Endothelial cell of umbilical vein (primary cell): ENCODE measurements around the gene TSPAN33. TPM values are rescaled to one million over a fixed set of nuclear protein-coding genes. Genes with fewer than 3 reads are reported as not detected.

Source experiments
- BruUV-seq: library from RNA; stranded (reverse); fragments of 400-500 nt; replicated peaks from 2 replicates; lab custom pipeline; 2021; lab: Mats Ljungman, UMichigan
- CTCF ChIA-PET: fragments of 300-600, 350-600 bp; sonication (Branson Sonifier 250); formaldehyde crosslinking; loops from one replicate; lab custom pipeline; 2021; ENCODE audit warnings: antibody characterized with exemption, inconsistent platforms; lab: Charles Lee
- POLR2A ChIA-PET: fragments of 300-600, 350-600 bp; sonication (Branson Sonifier 250); formaldehyde crosslinking; loops from one replicate; lab custom pipeline; 2021; ENCODE audit warnings: antibody characterized with exemption, inconsistent platforms; lab: Charles Lee
- DNase-seq: peaks from one replicate; pipeline ENCODE4 v3.0.0-alpha.2; 2011; ENCODE audit warnings: low read depth, low spot score
- FAIRE-seq: peaks from 2 replicates; lab custom pipeline; 2011; peaks lifted over from hg19 to GRCh38; lab: Jason Lieb, UNC
- H2AFZ ChIP-seq: 2 replicates; pipeline ENCODE4 v1.6.0; 2012; ENCODE audit warnings: low read depth, low read length, control low read depth, inconsistent platforms
- H3K27ac ChIP-seq: 2 replicates; pipeline ENCODE4 v1.5.1; 2011; ENCODE audit warnings: low read depth, mild to moderate bottlenecking, control low read depth, low read length, moderate library complexity; ENCODE audit not compliant: insufficient read depth
- H3K27me3 ChIP-seq, 2 experiments: 2 replicates each; pipeline versions ENCODE4 v1.6.0 to v1.6.1; 2011; ENCODE audit warnings: low read length in 2 of 2, mixed read lengths in 1 of 2; ENCODE audit not compliant: control insufficient read depth in 2 of 2, insufficient read depth in 2 of 2
- H3K36me3 ChIP-seq, 2 experiments: 2 replicates in 1 of 2; 3 replicates in 1 of 2; pipeline ENCODE4 v1.5.1; 2011; ENCODE audit warnings: low read length in 2 of 2, mild to moderate bottlenecking in 1 of 2, moderate library complexity in 1 of 2; ENCODE audit not compliant: control insufficient read depth in 2 of 2, insufficient read depth in 2 of 2; ENCODE audit errors: extremely low read depth in 1 of 2
- H3K4me1 ChIP-seq: 3 replicates; pipeline ENCODE4 v1.5.1; 2011; ENCODE audit warnings: mild to moderate bottlenecking, low read length; ENCODE audit not compliant: control insufficient read depth, insufficient read depth; ENCODE audit errors: extremely low read depth
- H3K4me2 ChIP-seq: 2 replicates; pipeline ENCODE4 v1.6.1; 2011; ENCODE audit warnings: low read length, control low read depth, mixed read lengths; ENCODE audit not compliant: insufficient read depth
- H3K4me3 ChIP-seq, 3 experiments: fragments of 200-600 bp in 1 of 3; sonication (generic), shearing (Covaris generic) in 1 of 3; replicated peaks in 1 of 3; 2 replicates each; pipeline ENCODE4 v1.5.1; 2011 to 2016; ENCODE audit warnings: control low read depth in 3 of 3, low read length in 3 of 3, mild to moderate bottlenecking in 2 of 3, inconsistent platforms in 1 of 3, low read depth in 1 of 3, moderate library complexity in 1 of 3; ENCODE audit not compliant: insufficient read depth in 1 of 3
- H3K79me2 ChIP-seq: 2 replicates; pipeline ENCODE4 v1.6.0; 2012; ENCODE audit warnings: low read length, inconsistent platforms; ENCODE audit not compliant: control insufficient read depth, insufficient read depth
- H3K9ac ChIP-seq: replicated peaks from 2 replicates; pipeline ENCODE3; 2011; ENCODE audit warnings: low read length, control low read depth; ENCODE audit not compliant: insufficient read depth; ENCODE audit errors: extremely low read depth
- H3K9me1 ChIP-seq: replicated peaks from 3 replicates; pipeline ENCODE4 v1.6.0; 2011; ENCODE audit warnings: mild to moderate bottlenecking, low read length; ENCODE audit not compliant: control insufficient read depth, insufficient read depth; ENCODE audit errors: extremely low read depth
- H3K9me3 ChIP-seq: replicated peaks from 2 replicates; pipeline ENCODE4 v1.5.1; 2012; ENCODE audit warnings: low read length, inconsistent platforms; ENCODE audit not compliant: control insufficient read depth, insufficient read depth
- H4K20me1 ChIP-seq: replicated peaks from 2 replicates; pipeline ENCODE3; 2011; ENCODE audit warnings: mild to moderate bottlenecking, low read length; ENCODE audit not compliant: control insufficient read depth, insufficient read depth; ENCODE audit errors: extremely low read depth
- CTCF ChIP-seq, 2 donors: IDR thresholded peaks; 1 replicate in 1 of 2; 2 replicates in 1 of 2; pipeline ENCODE4 v1.5.1; 2011; ENCODE audit warnings: low read length in 2 of 2, mild to moderate bottlenecking in 2 of 2, moderate library complexity in 2 of 2, control low read depth in 1 of 2, inconsistent platforms in 1 of 2, low read depth in 1 of 2; ENCODE audit not compliant: insufficient read depth in 1 of 2; ENCODE audit errors: extremely low read depth in 1 of 2
- EZH2 ChIP-seq: IDR thresholded peaks from 2 replicates; pipeline ENCODE4 v1.6.1; 2012; ENCODE audit warnings: borderline replicate concordance, low read depth, mild to moderate bottlenecking, moderate library complexity, low read length, inconsistent platforms; ENCODE audit not compliant: severe bottlenecking
- FOS ChIP-seq: IDR thresholded peaks from 2 replicates; pipeline ENCODE4 v1.6.1; 2011; ENCODE audit warnings: mild to moderate bottlenecking, low read length, moderate library complexity, borderline replicate concordance; ENCODE audit not compliant: insufficient read depth
- GATA2 ChIP-seq: IDR thresholded peaks from 2 replicates; pipeline ENCODE4 v1.7.0; 2011; ENCODE audit warnings: low read depth, mild to moderate bottlenecking, moderate library complexity, mixed read lengths, low read length; ENCODE audit not compliant: insufficient read length, insufficient read depth
- JUN ChIP-seq: IDR thresholded peaks from 2 replicates; pipeline ENCODE4 v1.6.1; 2011; ENCODE audit warnings: borderline replicate concordance, low read depth; ENCODE audit not compliant: insufficient read length, insufficient read depth
- MAX ChIP-seq: IDR thresholded peaks from 2 replicates; pipeline ENCODE4 v1.6.1; 2011; ENCODE audit not compliant: insufficient read depth, insufficient read length
- MYC ChIP-seq: IDR thresholded peaks from one replicate; pipeline ENCODE4 v1.6.1; 2011; ENCODE audit warnings: mild to moderate bottlenecking, low read depth, low read length
- POLR2A ChIP-seq: IDR thresholded peaks from 2 replicates; pipeline ENCODE4 v1.6.1; 2012; ENCODE audit warnings: low read depth, mild to moderate bottlenecking, control low read depth, low read length
- POLR2AphosphoS5 ChIP-seq: IDR thresholded peaks from 2 replicates; pipeline ENCODE4 v1.6.1; 2012; ENCODE audit warnings: low read depth, mild to moderate bottlenecking, control low read depth, low read length, moderate library complexity; ENCODE audit not compliant: insufficient read depth
- dilution Hi-C: fragments of 300-500 bp; cut with MboI; formaldehyde crosslinking; loops from one replicate; pipeline ENCODE4 v1.15.0; 2019; ENCODE audit warnings: low sequenced_read_pairs; ENCODE audit not compliant: extremely low pct_ligation_motif_present
- intact Hi-C: fragments of 100-400 bp; cut with micrococcal nuclease; formaldehyde crosslinking; loops from one replicate; pipeline ENCODE4 v1.10.0; 2022
- polyA plus RNA-seq, 4 experiments: library from polyadenylated mRNA; depleted of rRNA in 3 of 4; stranded (reverse) in 3 of 4; unstranded in 1 of 4; fragments of >200 nt; gene quantifications; 2 replicates each; pipeline versions ENCODE4 v1.2.1 to v1.2.3, GENCODE V29; 2011 to 2012; ENCODE audit warnings: missing spikeins in 1 of 4
- total RNA-seq: library from RNA; stranded (reverse); gene quantifications from 2 replicates; pipeline ENCODE4 v1.2.3, GENCODE V29; 2021

TSPAN33 gene
- total and polyA plus RNA-seq, 2 donors (not counting 3 experiments of a cell fraction or from before 2014, with no cell fraction given): 0.21 TPM; not detected in 1

- POLR2A ChIA-PET: no interaction called here
- FAIRE-seq (no peak), DNase-seq (no peak)
- Histone ChIP-seq H3K27ac (no peak overlapping the region), H3K4me1 (no peaks in the 10 kb centered on the region), H3K9me1 (no peaks in the 10 kb centered on the region), H3K9me3 (no peaks in the 10 kb centered on the region), H3K4me3 (no peak overlapping the region), H4K20me1 (no peaks in the 10 kb centered on the region), H3K79me2 (no peaks in the 10 kb centered on the region), H3K27me3 (peaks cover 28 to 36% of the 10 kb centered on the region in 2 experiments), H2AFZ (no peak overlapping the region), H3K36me3 (no peaks in the 10 kb centered on the region), H3K4me2 (no peak overlapping the region), H3K9ac (no peak overlapping the region)
- dilution Hi-C loops (no loop called here), intact Hi-C loops (no loop called here)
- TF ChIP-seq EZH2 (no peak), POLR2A (no peak), MYC (no peak), MAX (no peak), CTCF (IDR thresholded peaks at IDR 0.05; ENCODE audit: extremely low read depth in 1 of 2, insufficient read depth in 1 of 2, low read depth in 1 of 2, low read length in 2 of 2) (no peak), FOS (no peak), JUN (no peak), GATA2 (no peak), POLR2AphosphoS5 (no peak)
- BruUV-seq: no TSS peak
- CTCF ChIA-PET: interaction anchor here (1.0 to 3.3 kb wide), 2 partner anchors 13 to 18 kb away, joined by 3 to 53 read pairs; no protein-coding TSS in a partner anchor
These were observed 5.9 kb downstream of the TSPAN33 start for GRCh38 chr7:129150199-129150996.
